SK-N-SH (cell line): ENCODE measurements around the gene KLHL40. TPM values are rescaled to one million over a fixed set of nuclear protein-coding genes. Genes with fewer than 3 reads are reported as not detected.

ENCODE experiments used
- CTCF ChIA-PET: fragments of 300-600, 350-600 bp; formaldehyde crosslinking; extraction: SDS; loops from one replicate; lab custom pipeline; 2021; lab: Yijun Ruan, JAX
- POLR2A ChIA-PET: fragments of 350-600 bp; sonication (Branson Sonifier 250); formaldehyde crosslinking; extraction: SDS; loops from one replicate; lab custom pipeline; 2020; ENCODE audit warnings: antibody characterized with exemption, inconsistent platforms; lab: Yijun Ruan, JAX
- DNase-seq: peaks from one replicate; pipeline ENCODE4 v3.0.0; 2012
- H2AFZ ChIP-seq: fragments of 200-600 bp; sonication (generic); 2 replicates; pipeline ENCODE4 v1.8.1; 2016; ENCODE audit warnings: antibody characterized with exemption, mild to moderate bottlenecking, low read depth
- H3F3A ChIP-seq: fragments of 200-600 bp; sonication (generic); replicated peaks from 2 replicates; pipeline ENCODE3; 2016; ENCODE audit warnings: antibody characterized with exemption, mild to moderate bottlenecking; ENCODE audit not compliant: insufficient read depth
- H3K27ac ChIP-seq, 2 experiments: fragments of 200-500 bp in 1 of 2; fragments of 200-600 bp in 1 of 2; sonication (Bioruptor generic) in 1 of 2; sonication (generic), shearing (Covaris generic) in 1 of 2; 2 replicates each; pipeline versions ENCODE4 v1.5.1 to v1.6.1; 2014 to 2016; ENCODE audit warnings: low read depth in 2 of 2, inconsistent platforms in 1 of 2, low read length in 1 of 2, mild to moderate bottlenecking in 1 of 2, mixed read lengths in 1 of 2
- H3K27me3 ChIP-seq: fragments of 200-600 bp; sonication (generic), shearing (Covaris generic); 2 replicates; pipeline ENCODE4 v1.6.1; 2016; ENCODE audit warnings: mixed run types; ENCODE audit not compliant: insufficient read depth
- H3K36me3 ChIP-seq, 2 experiments: fragments of 200-500 bp in 1 of 2; fragments of 200-600 bp in 1 of 2; sonication (Bioruptor generic) in 1 of 2; sonication (generic) in 1 of 2; replicated peaks in 1 of 2; 2 replicates each; pipeline versions ENCODE3 to v1.5.1; 2014 to 2016; ENCODE audit warnings: low read length in 1 of 2, mild to moderate bottlenecking in 1 of 2; ENCODE audit not compliant: insufficient read depth in 2 of 2, control insufficient read depth in 1 of 2
- H3K4me1 ChIP-seq, 2 experiments: fragments of 200-500 bp in 1 of 2; fragments of 200-600 bp in 1 of 2; sonication (Bioruptor generic) in 1 of 2; sonication (generic), shearing (Covaris generic) in 1 of 2; 2 replicates each; pipeline versions ENCODE4 v1.5.1 to v1.6.1; 2014 to 2016; ENCODE audit warnings: low read depth in 1 of 2, low read length in 1 of 2, mixed run types in 1 of 2; ENCODE audit not compliant: insufficient read depth in 2 of 2, control insufficient read depth in 1 of 2
- H3K4me2 ChIP-seq: fragments of 200-600 bp; sonication (generic), shearing (Covaris generic); 2 replicates; pipeline ENCODE4 v1.6.1; 2017; ENCODE audit warnings: mixed run types
- H3K4me3 ChIP-seq, 2 experiments: fragments of 200-500 bp in 1 of 2; fragments of 200-600 bp in 1 of 2; sonication (Bioruptor generic) in 1 of 2; sonication (generic), shearing (Covaris generic) in 1 of 2; 2 replicates each; pipeline versions ENCODE4 v1.5.1 to v1.8.1; 2014 to 2016; ENCODE audit warnings: low read depth in 2 of 2, inconsistent platforms in 1 of 2, low read length in 1 of 2, mild to moderate bottlenecking in 1 of 2, mixed read lengths in 1 of 2, moderate library complexity in 1 of 2
- H3K79me2 ChIP-seq: fragments of 200-600 bp; sonication (generic); 2 replicates; pipeline ENCODE4 v1.8.1; 2017; ENCODE audit warnings: mild to moderate bottlenecking; ENCODE audit not compliant: insufficient read depth
- H3K9ac ChIP-seq: fragments of 200-600 bp; sonication (generic); 2 replicates; pipeline ENCODE4 v1.6.1; 2017; ENCODE audit warnings: mixed run types
- H3K9me2 ChIP-seq: fragments of 200-600 bp; sonication (generic); 2 replicates; pipeline ENCODE4 v1.6.1; 2017; ENCODE audit warnings: mixed run types
- H3K9me3 ChIP-seq: fragments of 200-600 bp; sonication (generic); 2 replicates; pipeline ENCODE4 v1.6.1; 2017; ENCODE audit warnings: mixed run types, mild to moderate bottlenecking, moderate library complexity
- H4K20me1 ChIP-seq: fragments of 200-600 bp; sonication (generic); 2 replicates; pipeline ENCODE4 v1.6.1; 2017; ENCODE audit warnings: mild to moderate bottlenecking, mixed run types; ENCODE audit not compliant: insufficient read depth
- ELF1 ChIP-seq: IDR thresholded peaks from 2 replicates; pipeline ENCODE4 v1.4.0; 2012
- EP300 ChIP-seq, 2 experiments: IDR thresholded peaks; 2 replicates each; pipeline versions ENCODE4 v1.4.0 to v1.6.1; 2012; ENCODE audit warnings: borderline replicate concordance in 1 of 2, low read depth in 1 of 2, low read length in 1 of 2
- JUND ChIP-seq: IDR thresholded peaks from 2 replicates; pipeline ENCODE4 v1.4.0; 2012
- MEF2A ChIP-seq: IDR thresholded peaks from 2 replicates; pipeline ENCODE4 v1.4.0; 2012; ENCODE audit warnings: low read depth, borderline replicate concordance
- MXI1 ChIP-seq: IDR thresholded peaks from 2 replicates; pipeline ENCODE4 v1.6.1; 2012; ENCODE audit warnings: mild to moderate bottlenecking, low read depth, low read length, improper control_type of control experiment
- NFIC ChIP-seq: IDR thresholded peaks from 2 replicates; pipeline ENCODE4 v1.4.0; 2012; ENCODE audit warnings: borderline replicate concordance
- POLR2AphosphoS5 ChIP-seq: IDR thresholded peaks from 2 replicates; pipeline ENCODE4 v1.6.1; 2012; ENCODE audit warnings: low read depth, low read length
- RFX5 ChIP-seq: IDR thresholded peaks from 2 replicates; pipeline ENCODE4 v1.6.1; 2012; ENCODE audit warnings: mild to moderate bottlenecking, improper control_type of control experiment, low read length
- RXRA ChIP-seq: IDR thresholded peaks from 2 replicates; pipeline ENCODE4 v1.4.0; 2012; ENCODE audit warnings: low read depth, mild to moderate bottlenecking, borderline replicate concordance
- SIN3A ChIP-seq: IDR thresholded peaks from 2 replicates; pipeline ENCODE4 v1.6.1; 2012; ENCODE audit warnings: low read depth, mild to moderate bottlenecking, low read length, moderate library complexity, borderline replicate concordance
- WGBS: methylation state at CpG from one replicate; pipeline ENCODE4 v1.1.6; 2017; ENCODE audit warnings: low lambda C conversion rate; 5-methylcytosine and 5-hydroxymethylcytosine counted together
- polyA plus RNA-seq, 3 experiments: library from polyadenylated mRNA; depleted of rRNA; stranded (reverse); fragments of >200 nt; gene quantifications; 2 replicates each; pipeline ENCODE4 v1.2.3, GENCODE V29; 2012
- TF ChIP-seq, protein P1 (sequence below): IDR thresholded peaks from 2 replicates; pipeline ENCODE4 v1.4.0; 2012; ENCODE audit warnings: low read depth, borderline replicate concordance
- TF ChIP-seq, protein P2 (sequence below): IDR thresholded peaks from 2 replicates; pipeline ENCODE4; 2012
- TF ChIP-seq, protein P3 (sequence below): fragments of 200-600 bp; sonication (generic); IDR thresholded peaks from 2 replicates; pipeline ENCODE4 v1.6.1; 2017; ENCODE audit warnings: antibody characterized with exemption, mild to moderate bottlenecking, moderate library complexity
- TF ChIP-seq, protein P4 (sequence below): IDR thresholded peaks from 2 replicates; pipeline ENCODE4 v1.4.0; 2012; ENCODE audit warnings: low read depth
- TF ChIP-seq, protein P5 (sequence below): fragments of 150-350 bp; IDR thresholded peaks from 2 replicates; pipeline ENCODE4 v1.6.1; 2017; ENCODE audit warnings: antibody characterized with exemption, low read length, low read depth, borderline replicate concordance

KLHL40 gene
- polyA plus RNA-seq, 1 of the 3 experiments (the other 2 are of a cell fraction), result not detected

DNA sequence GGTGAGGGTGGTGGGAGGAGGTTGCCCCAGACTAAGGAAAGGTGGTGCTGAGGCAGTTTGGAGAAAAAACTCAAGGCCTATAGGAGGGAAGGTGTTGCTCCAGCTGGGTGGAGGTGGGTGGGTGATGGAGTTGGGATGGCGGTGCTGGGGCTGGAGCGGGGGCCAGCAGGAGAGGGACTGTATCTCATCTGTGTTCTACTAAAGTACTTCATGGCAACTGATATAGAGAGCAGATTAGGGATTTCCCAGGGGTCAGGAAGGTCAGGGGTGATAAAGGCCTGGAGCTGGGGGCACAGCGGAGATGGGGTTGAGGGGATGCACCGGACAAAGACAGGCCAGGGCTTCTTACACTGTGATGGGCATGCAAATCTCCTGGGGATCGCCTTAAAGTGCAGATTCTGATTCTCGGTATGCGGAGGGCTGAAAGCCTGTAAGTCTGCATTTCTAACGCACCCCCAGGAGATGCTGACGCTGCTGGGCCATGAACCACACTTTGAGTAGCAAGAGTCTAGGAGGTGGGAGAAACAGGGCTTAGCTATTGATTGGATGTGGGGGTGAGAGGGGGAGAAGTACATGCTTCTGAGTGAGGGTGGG lies 4.2 kb downstream of the KLHL40 start:
- Histone ChIP-seq H4K20me1 (no peaks in the 10 kb centered on the region), H3K9me3 (no peaks in the 10 kb centered on the region), H3K4me2 (no peak overlapping the region), H3K79me2 (no peaks in the 10 kb centered on the region), H3K36me3 (no peaks in the 10 kb centered on the region), H3K9ac (no peak overlapping the region), H3K4me3 (no peak overlapping the region), H3F3A (no peaks in the 10 kb centered on the region), H3K9me2 (no peaks in the 10 kb centered on the region), H2AFZ (no peak overlapping the region), H3K4me1 (no peaks in the 10 kb centered on the region; a peak in 1 of 4 replicates), H3K27ac (no peak overlapping the region), H3K27me3 (peaks cover 19% of the 10 kb centered on the region; the same call in 1 of the 2 replicates)
- TF ChIP-seq, protein P1, sequence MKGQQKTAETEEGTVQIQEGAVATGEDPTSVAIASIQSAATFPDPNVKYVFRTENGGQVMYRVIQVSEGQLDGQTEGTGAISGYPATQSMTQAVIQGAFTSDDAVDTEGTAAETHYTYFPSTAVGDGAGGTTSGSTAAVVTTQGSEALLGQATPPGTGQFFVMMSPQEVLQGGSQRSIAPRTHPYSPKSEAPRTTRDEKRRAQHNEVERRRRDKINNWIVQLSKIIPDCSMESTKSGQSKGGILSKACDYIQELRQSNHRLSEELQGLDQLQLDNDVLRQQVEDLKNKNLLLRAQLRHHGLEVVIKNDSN, result no peak
- POLR2A ChIA-PET, result no interaction called here
- WGBS, result 71% methylated on average over 9 of the region's 9 CpGs
- DNase-seq, result no peak
- CTCF ChIA-PET, result interaction anchor here (1.0 kb wide), 1 partner anchor 141 kb away, joined by 3 read pairs; no protein-coding TSS in a partner anchor

DNA sequence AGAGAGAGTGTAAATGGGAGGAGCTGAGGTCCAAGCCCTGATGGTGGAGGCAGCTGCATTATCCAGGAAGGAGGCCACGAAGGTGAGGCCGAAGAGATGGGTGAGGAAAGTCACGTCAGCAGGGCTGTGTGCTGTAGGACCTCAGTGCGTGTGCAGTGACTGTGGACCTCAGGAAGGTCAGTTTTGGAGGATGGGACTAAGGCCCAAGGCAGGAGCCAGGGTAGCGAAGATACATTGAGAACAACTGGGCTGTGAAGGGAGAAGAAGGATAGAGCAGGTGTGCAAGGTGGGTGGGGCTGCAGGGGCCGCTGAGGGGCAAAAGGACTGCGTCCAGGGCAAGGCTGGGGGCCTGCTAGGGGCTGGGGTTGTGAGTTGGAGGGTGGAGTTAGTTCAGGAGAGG lies 4.9 kb downstream of the KLHL40 start:
- WGBS, result 34% methylated on average over 7 of the region's 7 CpGs
- no peaks in the 10 kb centered on the region for H4K20me1 ChIP-seq
- no peaks in the 10 kb centered on the region for H3K9me3 ChIP-seq
- TF ChIP-seq POLR2AphosphoS5 (no peak), RXRA (no peak), RFX5 (no peak), SIN3A (no peak), ELF1 (no peak), NFIC (no peak), MXI1 (no peak), JUND (no peak), EP300 (IDR thresholded peaks at IDR 0.05; ENCODE audit: borderline replicate concordance in 1 of 2, low read depth in 1 of 2, low read length in 1 of 2) (no peak), MEF2A (no peak)
- TF ChIP-seq, protein P2, sequence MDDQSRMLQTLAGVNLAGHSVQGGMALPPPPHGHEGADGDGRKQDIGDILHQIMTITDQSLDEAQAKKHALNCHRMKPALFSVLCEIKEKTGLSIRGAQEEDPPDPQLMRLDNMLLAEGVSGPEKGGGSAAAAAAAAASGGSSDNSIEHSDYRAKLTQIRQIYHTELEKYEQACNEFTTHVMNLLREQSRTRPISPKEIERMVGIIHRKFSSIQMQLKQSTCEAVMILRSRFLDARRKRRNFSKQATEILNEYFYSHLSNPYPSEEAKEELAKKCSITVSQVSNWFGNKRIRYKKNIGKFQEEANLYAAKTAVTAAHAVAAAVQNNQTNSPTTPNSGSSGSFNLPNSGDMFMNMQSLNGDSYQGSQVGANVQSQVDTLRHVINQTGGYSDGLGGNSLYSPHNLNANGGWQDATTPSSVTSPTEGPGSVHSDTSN, result no peak
- TF ChIP-seq, protein P3, sequence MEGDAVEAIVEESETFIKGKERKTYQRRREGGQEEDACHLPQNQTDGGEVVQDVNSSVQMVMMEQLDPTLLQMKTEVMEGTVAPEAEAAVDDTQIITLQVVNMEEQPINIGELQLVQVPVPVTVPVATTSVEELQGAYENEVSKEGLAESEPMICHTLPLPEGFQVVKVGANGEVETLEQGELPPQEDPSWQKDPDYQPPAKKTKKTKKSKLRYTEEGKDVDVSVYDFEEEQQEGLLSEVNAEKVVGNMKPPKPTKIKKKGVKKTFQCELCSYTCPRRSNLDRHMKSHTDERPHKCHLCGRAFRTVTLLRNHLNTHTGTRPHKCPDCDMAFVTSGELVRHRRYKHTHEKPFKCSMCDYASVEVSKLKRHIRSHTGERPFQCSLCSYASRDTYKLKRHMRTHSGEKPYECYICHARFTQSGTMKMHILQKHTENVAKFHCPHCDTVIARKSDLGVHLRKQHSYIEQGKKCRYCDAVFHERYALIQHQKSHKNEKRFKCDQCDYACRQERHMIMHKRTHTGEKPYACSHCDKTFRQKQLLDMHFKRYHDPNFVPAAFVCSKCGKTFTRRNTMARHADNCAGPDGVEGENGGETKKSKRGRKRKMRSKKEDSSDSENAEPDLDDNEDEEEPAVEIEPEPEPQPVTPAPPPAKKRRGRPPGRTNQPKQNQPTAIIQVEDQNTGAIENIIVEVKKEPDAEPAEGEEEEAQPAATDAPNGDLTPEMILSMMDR, result no peak
- TF ChIP-seq, protein P4, sequence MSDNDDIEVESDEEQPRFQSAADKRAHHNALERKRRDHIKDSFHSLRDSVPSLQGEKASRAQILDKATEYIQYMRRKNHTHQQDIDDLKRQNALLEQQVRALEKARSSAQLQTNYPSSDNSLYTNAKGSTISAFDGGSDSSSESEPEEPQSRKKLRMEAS, result no peak
- TF ChIP-seq, protein P5, sequence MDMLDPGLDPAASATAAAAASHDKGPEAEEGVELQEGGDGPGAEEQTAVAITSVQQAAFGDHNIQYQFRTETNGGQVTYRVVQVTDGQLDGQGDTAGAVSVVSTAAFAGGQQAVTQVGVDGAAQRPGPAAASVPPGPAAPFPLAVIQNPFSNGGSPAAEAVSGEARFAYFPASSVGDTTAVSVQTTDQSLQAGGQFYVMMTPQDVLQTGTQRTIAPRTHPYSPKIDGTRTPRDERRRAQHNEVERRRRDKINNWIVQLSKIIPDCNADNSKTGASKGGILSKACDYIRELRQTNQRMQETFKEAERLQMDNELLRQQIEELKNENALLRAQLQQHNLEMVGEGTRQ, result no peak
- CTCF ChIA-PET, result no interaction called here
- no peak overlapping the region for H3K4me3 ChIP-seq
- no peak overlapping the region for H3K4me2 ChIP-seq
- no peaks in the 10 kb centered on the region for H3K9me2 ChIP-seq
- H3K36me3 ChIP-seq, result no peaks in the 10 kb centered on the region
- H3K4me1 ChIP-seq, result no peaks in the 10 kb centered on the region; a peak in 1 of 4 replicates
- no peak overlapping the region for H3K27ac ChIP-seq
- POLR2A ChIA-PET, result no interaction called here
- peaks cover 19% of the 10 kb centered on the region; the same call in 1 of the 2 replicates for H3K27me3 ChIP-seq
- no peak for DNase-seq
- H2AFZ ChIP-seq, result no peak overlapping the region
- H3K79me2 ChIP-seq, result no peaks in the 10 kb centered on the region
- H3K9ac ChIP-seq, result no peak overlapping the region
- no peaks in the 10 kb centered on the region for H3F3A ChIP-seq
